Neural progenitor cell (in vitro differentiated cells): Measurements from ENCODE around the gene TUBGCP3. TPM values are rescaled to one million over a fixed set of nuclear protein-coding genes. Genes with fewer than 3 reads are reported as not detected.

Source experiments
- DNase-seq: peaks from one replicate; pipeline ENCODE4 v3.0.0-alpha.2; 2016; ENCODE audit warnings: low spot score
- H2AFZ ChIP-seq: fragments of 200-600 bp; sonication (generic); replicated peaks from 2 replicates; pipeline ENCODE4 v1.6.1; 2016; ENCODE audit warnings: antibody characterized with exemption
- H3F3A ChIP-seq: fragments of 200-600 bp; sonication (generic); 2 replicates; pipeline ENCODE4 v1.6.1; 2016; ENCODE audit warnings: antibody characterized with exemption, low read depth
- H3K27ac ChIP-seq: fragments of 200-600 bp; sonication (generic); 2 replicates; pipeline ENCODE4 v1.5.1; 2016; ENCODE audit warnings: mild to moderate bottlenecking
- H3K27me3 ChIP-seq: fragments of 200-600 bp; sonication (generic); 2 replicates; pipeline ENCODE4 v1.6.1; 2016; ENCODE audit warnings: mild to moderate bottlenecking, moderate library complexity
- H3K36me3 ChIP-seq: fragments of 200-600 bp; sonication (generic); 2 replicates; pipeline ENCODE4 v1.5.1; 2016
- H3K4me1 ChIP-seq: fragments of 200-600 bp; sonication (generic); 2 replicates; pipeline ENCODE4 v1.6.1; 2016; ENCODE audit warnings: mixed run types
- H3K4me2 ChIP-seq: fragments of 200-600 bp; sonication (generic); 2 replicates; pipeline ENCODE4 v1.6.1; 2016
- H3K4me3 ChIP-seq: fragments of 200-600 bp; sonication (generic); 2 replicates; pipeline ENCODE4 v1.5.1; 2016
- H3K79me2 ChIP-seq: fragments of 200-600 bp; sonication (generic); 2 replicates; pipeline ENCODE4 v1.6.1; 2016; ENCODE audit warnings: low read depth
- H3K9ac ChIP-seq: fragments of 200-600 bp; sonication (generic); 2 replicates; pipeline ENCODE4 v1.6.1; 2016
- H3K9me3 ChIP-seq: fragments of 200-600 bp; sonication (generic); 2 replicates; pipeline ENCODE4 v1.5.1; 2016; ENCODE audit warnings: low read depth
- H4K20me1 ChIP-seq: fragments of 200-600 bp; sonication (generic); 2 replicates; pipeline ENCODE4 v1.6.1; 2016; ENCODE audit warnings: low read depth
- H3K27ac Mint-ChIP-seq: 3 replicates; pipeline ENCODE4 v1.8.0; 2021; ENCODE audit warnings: mixed read lengths
- H3K27me3 Mint-ChIP-seq: 2 replicates; pipeline ENCODE4 v1.8.0; 2022; ENCODE audit warnings: low read depth, mild to moderate bottlenecking, inconsistent platforms, moderate library complexity, mixed read lengths; ENCODE audit not compliant: insufficient read depth
- H3K36me3 Mint-ChIP-seq: 3 replicates; pipeline ENCODE4 v1.8.0; 2021; ENCODE audit warnings: mixed read lengths
- H3K4me1 Mint-ChIP-seq: 3 replicates; pipeline ENCODE4 v1.8.0; 2021; ENCODE audit warnings: mixed read lengths
- H3K4me3 Mint-ChIP-seq: 3 replicates; pipeline ENCODE4 v1.8.0; 2021; ENCODE audit warnings: mild to moderate bottlenecking, moderate library complexity, mixed read lengths
- H3K9me3 Mint-ChIP-seq: 3 replicates; pipeline ENCODE4 v1.8.0; 2020; ENCODE audit warnings: mixed read lengths
- CTCF ChIP-seq: fragments of 200-600 bp; sonication (generic); IDR thresholded peaks from 2 replicates; pipeline ENCODE4 v1.5.1; 2017; ENCODE audit warnings: antibody characterized with exemption, mild to moderate bottlenecking
- EZH2 ChIP-seq: fragments of 200-600 bp; sonication (generic); IDR thresholded peaks from 2 replicates; pipeline ENCODE4 v1.6.1; 2017; ENCODE audit warnings: antibody characterized with exemption, mild to moderate bottlenecking, moderate library complexity
- EZH2phosphoT487 ChIP-seq: fragments of 200-600 bp; sonication (generic); IDR thresholded peaks from 2 replicates; pipeline ENCODE4 v1.6.1; 2017; ENCODE audit warnings: antibody characterized with exemption
- total RNA-seq: library from RNA; depleted of rRNA; stranded (reverse); fragments of >200 nt; gene quantifications from 2 replicates; pipeline ENCODE4 v1.2.3, GENCODE V29; 2015; ENCODE audit warnings: low replicate concordance

Gene TUBGCP3
- total RNA-seq, 1 donor from 2014 or later, result 33.6 TPM

- H3K4me1 Mint-ChIP-seq, result no peaks in the 10 kb centered on the region
- Histone ChIP-seq H3K4me3 (no peak overlapping the region), H3K27me3 (no peaks in the 10 kb centered on the region), H3K36me3 (no peaks in the 10 kb centered on the region), H2AFZ (no peak overlapping the region), H3K4me1 (no peaks in the 10 kb centered on the region), H4K20me1 (no peaks in the 10 kb centered on the region), H3K4me2 (no peak overlapping the region), H3F3A (no peaks in the 10 kb centered on the region), H3K79me2 (no peaks in the 10 kb centered on the region), H3K9me3 (no peaks in the 10 kb centered on the region), H3K9ac (no peak overlapping the region), H3K27ac (no peak overlapping the region)
- H3K9me3 Mint-ChIP-seq, result peaks cover 22% of the 10 kb centered on the region
- H3K4me3 Mint-ChIP-seq, result no peak overlapping the region
- H3K36me3 Mint-ChIP-seq, result no peaks in the 10 kb centered on the region
- no peak for DNase-seq
- no peak overlapping the region for H3K27ac Mint-ChIP-seq
- no peaks in the 10 kb centered on the region for H3K27me3 Mint-ChIP-seq
- no peak for TF ChIP-seq CTCF
- TF ChIP-seq EZH2, result no peak
- TF ChIP-seq EZH2phosphoT487, result no peak
Observed at GRCh38 chr13:112466132-112467058, 121.6 kb downstream of the TUBGCP3 start.

DNA sequence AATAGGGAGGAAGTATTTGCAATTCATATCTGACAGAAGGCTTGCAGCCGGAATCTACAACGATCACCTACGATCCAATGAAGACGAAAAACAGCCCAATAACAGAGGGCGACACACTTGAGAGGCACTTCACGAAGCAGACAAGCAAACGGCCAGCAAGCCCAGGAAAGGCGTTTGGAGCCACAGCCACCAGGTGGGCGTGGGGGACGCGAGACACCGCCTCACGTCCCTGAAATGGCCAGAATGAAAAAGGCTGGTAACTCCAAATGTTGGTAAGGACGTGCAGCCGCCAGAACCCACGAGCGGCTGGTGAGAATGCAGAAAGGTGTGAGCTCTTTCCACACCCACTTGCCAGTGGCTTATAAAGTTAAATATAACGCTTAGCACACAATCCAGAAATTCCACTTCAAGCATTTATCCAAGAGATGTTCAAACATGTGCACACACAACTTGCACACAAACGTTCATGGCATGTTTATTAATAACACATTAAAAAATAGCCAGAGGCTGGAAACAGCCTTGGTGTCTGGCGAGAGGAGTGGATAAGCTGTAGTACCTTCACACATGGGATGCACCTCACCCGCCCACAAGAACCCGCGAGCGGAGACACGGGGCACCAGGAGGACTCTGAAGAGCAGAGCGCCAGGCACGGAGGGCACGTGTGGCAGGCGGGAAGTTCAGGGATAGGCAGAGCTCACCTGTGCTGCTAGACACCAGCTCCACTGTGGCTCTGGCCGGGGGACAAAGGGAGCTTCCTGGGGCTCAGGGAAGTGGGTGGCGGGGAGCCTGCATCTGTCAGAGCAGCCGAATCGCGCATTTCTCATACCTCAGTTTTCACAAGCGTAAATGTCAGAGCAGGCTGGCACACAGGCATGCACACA is 122.5 kb downstream of the TUBGCP3 start:
- H3K27ac Mint-ChIP-seq, result no peak overlapping the region
- no peak overlapping the region for H3K27ac ChIP-seq
- no peak overlapping the region for H2AFZ ChIP-seq
- TF ChIP-seq EZH2phosphoT487 (no peak), EZH2 (no peak), CTCF (no peak)
- no peaks in the 10 kb centered on the region for H4K20me1 ChIP-seq
- no peak overlapping the region for H3K4me2 ChIP-seq
- H3K4me3 ChIP-seq, result no peak overlapping the region
- H3F3A ChIP-seq, result no peaks in the 10 kb centered on the region
- H3K9me3 Mint-ChIP-seq, result peaks cover 20% of the 10 kb centered on the region
- H3K36me3 Mint-ChIP-seq, result no peaks in the 10 kb centered on the region
- H3K9ac ChIP-seq, result no peak overlapping the region
- H3K4me1 Mint-ChIP-seq, result no peaks in the 10 kb centered on the region
- no peak for DNase-seq
- H3K79me2 ChIP-seq, result no peaks in the 10 kb centered on the region
- H3K4me1 ChIP-seq, result no peaks in the 10 kb centered on the region
- no peaks in the 10 kb centered on the region for H3K27me3 ChIP-seq
- H3K36me3 ChIP-seq, result no peaks in the 10 kb centered on the region
- no peaks in the 10 kb centered on the region for H3K27me3 Mint-ChIP-seq
- H3K4me3 Mint-ChIP-seq, result no peak overlapping the region
- H3K9me3 ChIP-seq, result no peaks in the 10 kb centered on the region

- DNase-seq, result no peak
- no peaks in the 10 kb centered on the region for H3F3A ChIP-seq
- H3K9me3 ChIP-seq, result no peaks in the 10 kb centered on the region
- no peaks in the 10 kb centered on the region for H3K27me3 Mint-ChIP-seq
- no peak for TF ChIP-seq CTCF
- TF ChIP-seq EZH2, result no peak
- no peak for TF ChIP-seq EZH2phosphoT487
- no peak overlapping the region for H3K4me3 ChIP-seq
- no peaks in the 10 kb centered on the region for H3K4me1 Mint-ChIP-seq
- H3K9me3 Mint-ChIP-seq, result peaks cover 23% of the 10 kb centered on the region
- no peaks in the 10 kb centered on the region for H3K79me2 ChIP-seq
- no peaks in the 10 kb centered on the region for H3K36me3 ChIP-seq
- no peaks in the 10 kb centered on the region for H3K27me3 ChIP-seq
- no peaks in the 10 kb centered on the region for H3K36me3 Mint-ChIP-seq
- H3K27ac ChIP-seq, result no peak overlapping the region
- no peaks in the 10 kb centered on the region for H3K4me1 ChIP-seq
- no peaks in the 10 kb centered on the region for H4K20me1 ChIP-seq
- no peak overlapping the region for H2AFZ ChIP-seq
- H3K27ac Mint-ChIP-seq, result no peak overlapping the region
- no peak overlapping the region for H3K9ac ChIP-seq
- H3K4me3 Mint-ChIP-seq, result no peak overlapping the region
- H3K4me2 ChIP-seq, result no peak overlapping the region
Observed at GRCh38 chr13:112464720-112465119, 123.2 kb downstream of the TUBGCP3 start.
